Peyer's patch (tissue), 4 donors: ENCODE measurements around the gene PSMD8. TPM values are rescaled to one million over a fixed set of nuclear protein-coding genes. Genes with fewer than 3 reads are reported as not detected.

ENCODE experiments used
- DNase-seq, 3 donors: peaks; one replicate each; pipeline ENCODE4 v3.0.0-alpha.2; 2017 to 2019
- H3K27ac ChIP-seq, 4 donors: fragments of 200-600 bp; sonication (generic); one replicate each; pipeline ENCODE4 v1.5.1; 2016 to 2019
- H3K27me3 ChIP-seq, 2 donors: fragments of 200-600 bp; sonication (generic); one replicate each; pipeline ENCODE4 v1.5.1; 2019
- H3K36me3 ChIP-seq, 3 donors: fragments of 200-600 bp; sonication (generic); one replicate each; pipeline ENCODE4 v1.5.1; 2016 to 2019
- H3K4me1 ChIP-seq, 4 donors: fragments of 200-600 bp; sonication (generic); one replicate each; pipeline ENCODE4 v1.5.1; 2016 to 2019
- H3K4me3 ChIP-seq, 4 donors: fragments of 200-600 bp; sonication (generic); 1 replicate in 3 of 4; 2 replicates in 1 of 4; pipeline ENCODE4 v1.5.1; 2016 to 2019; ENCODE audit warnings: mild to moderate bottlenecking in 1 of 4
- H3K9me3 ChIP-seq, 4 donors: fragments of 200-600 bp; sonication (generic); one replicate each; pipeline ENCODE4 v1.5.1; 2016 to 2019; ENCODE audit warnings: mild to moderate bottlenecking in 1 of 4
- CTCF ChIP-seq, 6 experiments: fragments of 450-650 bp in 4 of 6; fragments of 200-600 bp in 2 of 6; sonication (generic) in 1 of 6; IDR thresholded peaks; one replicate each; pipeline ENCODE4 v1.5.1; 2017 to 2019; ENCODE audit warnings: antibody characterized with exemption in 6 of 6, mild to moderate bottlenecking in 3 of 6, moderate library complexity in 1 of 6
- POLR2A ChIP-seq, 2 donors: fragments of 450-650 bp; IDR thresholded peaks; one replicate each; pipeline ENCODE4 v1.5.1; 2017; ENCODE audit warnings: antibody characterized with exemption in 2 of 2, mild to moderate bottlenecking in 2 of 2, moderate library complexity in 2 of 2
- total RNA-seq, 4 donors: library from RNA; depleted of rRNA; stranded (reverse); fragments of >200 nt; gene quantifications; one replicate each; pipeline ENCODE4 v1.1.0, GENCODE V29; 2016

The PSMD8 gene
- total RNA-seq, 4 donors from 2014 or later = 118 to 211 (median 164) TPM

- peak in 1 of 3 donors; percentile 22 for DNase-seq
- Histone ChIP-seq H3K9me3 (no peaks in the 10 kb centered on the region), H3K27ac (no peak overlapping the region), H3K36me3 (no peaks in the 10 kb centered on the region), H3K4me1 (peaks cover 0 to 6% (median 5%) of the 10 kb centered on the region in 4 donors), H3K27me3 (no peaks in the 10 kb centered on the region), H3K4me3 (no peak overlapping the region)
- no peak for TF ChIP-seq POLR2A (IDR thresholded peaks at IDR 0.05)
- no peak for TF ChIP-seq CTCF (IDR thresholded peaks at IDR 0.05)
Measured at GRCh38 chr19:38420935-38421334, 46.6 kb downstream of the PSMD8 start.

GRCh38 chr19:38421856-38422255, 47.5 kb downstream of the PSMD8 start:
- no peak overlapping the region for H3K4me3 ChIP-seq
- H3K4me1 ChIP-seq = peaks cover 0 to 14% (median 5%) of the 10 kb centered on the region in 4 donors
- no peaks in the 10 kb centered on the region for H3K9me3 ChIP-seq
- no peaks in the 10 kb centered on the region for H3K27me3 ChIP-seq
- no peak overlapping the region for H3K27ac ChIP-seq
- no peaks in the 10 kb centered on the region for H3K36me3 ChIP-seq
- DNase-seq = no peak
- TF ChIP-seq CTCF (IDR thresholded peaks at IDR 0.05) (no peak), POLR2A (IDR thresholded peaks at IDR 0.05) (no peak)

GRCh38 chr19:38422438-38422837, 48.1 kb downstream of the PSMD8 start:
- no peaks in the 10 kb centered on the region for H3K9me3 ChIP-seq
- peaks cover 0 to 14% (median 5%) of the 10 kb centered on the region in 4 donors for H3K4me1 ChIP-seq
- no peak for TF ChIP-seq CTCF (IDR thresholded peaks at IDR 0.05)
- TF ChIP-seq POLR2A (IDR thresholded peaks at IDR 0.05) = no peak
- no peak overlapping the region for H3K27ac ChIP-seq
- no peaks in the 10 kb centered on the region for H3K27me3 ChIP-seq
- no peak overlapping the region for H3K4me3 ChIP-seq
- H3K36me3 ChIP-seq = no peaks in the 10 kb centered on the region
- DNase-seq = no peak

GRCh38 chr19:38424272-38424671, 49.9 kb downstream of the PSMD8 start:
- Histone ChIP-seq H3K27me3 (no peaks in the 10 kb centered on the region), H3K27ac (no peak overlapping the region), H3K4me3 (no peak overlapping the region), H3K36me3 (no peaks in the 10 kb centered on the region), H3K4me1 (peaks cover 0 to 10% (median 0%) of the 10 kb centered on the region in 4 donors), H3K9me3 (no peaks in the 10 kb centered on the region)
- no peak for TF ChIP-seq CTCF (IDR thresholded peaks at IDR 0.05)
- TF ChIP-seq POLR2A (IDR thresholded peaks at IDR 0.05) = no peak
- DNase-seq = no peak

GRCh38 chr19:38425222-38425809, 50.9 kb downstream of the PSMD8 start:
- no peaks in the 10 kb centered on the region for H3K9me3 ChIP-seq
- DNase-seq = no peak
- H3K27ac ChIP-seq = no peak overlapping the region
- no peaks in the 10 kb centered on the region for H3K27me3 ChIP-seq
- peak overlapping the region in 1 of 4 donors; percentile 34 for H3K4me3 ChIP-seq
- TF ChIP-seq POLR2A (IDR thresholded peaks at IDR 0.05) (no peak), CTCF (IDR thresholded peaks at IDR 0.05) (no peak)
- no peaks in the 10 kb centered on the region for H3K36me3 ChIP-seq
- H3K4me1 ChIP-seq = peaks cover 0 to 10% (median 0%) of the 10 kb centered on the region in 4 donors
